B cell (primary cell): ENCODE data around the gene TNXB. TPM values are rescaled to one million over a fixed set of nuclear protein-coding genes. Genes with fewer than 3 reads are reported as not detected.

ENCODE experiments used
- ATAC-seq: fragments of 200-7000 bp; cut with Tn5 transposase; one replicate; pipeline ENCODE4 v1.10.0; 2021; ENCODE audit warnings: low read depth, mild to moderate bottlenecking, moderate number of reproducible peaks, moderate library complexity
- CTCF ChIA-PET: fragments of 350-600 bp; sonication (Branson Sonifier 250); formaldehyde crosslinking; loops from one replicate; lab custom pipeline; 2021; ENCODE audit warnings: antibody characterized with exemption, inconsistent platforms; lab: Charles Lee
- POLR2A ChIA-PET: fragments of 350-600 bp; sonication (Branson Sonifier 250); formaldehyde crosslinking; loops from one replicate; lab custom pipeline; 2021; ENCODE audit warnings: antibody characterized with exemption; lab: Charles Lee
- DNase-seq: peaks from one replicate; pipeline ENCODE4 v3.0.0; 2013
- H2AFZ ChIP-seq: 2 replicates; pipeline ENCODE4 v1.6.1; 2012; ENCODE audit warnings: mild to moderate bottlenecking, low read depth, low read length; ENCODE audit not compliant: insufficient read depth, poor library complexity, severe bottlenecking
- H3K27ac ChIP-seq, 2 donors: 1 replicate in 1 of 2; 2 replicates in 1 of 2; pipeline ENCODE4 v1.5.1; 2012 to 2013; ENCODE audit warnings: low read length in 2 of 2, mild to moderate bottlenecking in 2 of 2, moderate library complexity in 1 of 2
- H3K27me3 ChIP-seq, 4 experiments: fragments of 200-600 bp in 1 of 4; sonication (generic) in 1 of 4; replicated peaks in 1 of 4; 1 replicate in 2 of 4; 2 replicates in 2 of 4; pipeline versions ENCODE4 v1.6.1 to v1.7.0; 2013 to 2016; ENCODE audit warnings: low read length in 3 of 4, mild to moderate bottlenecking in 2 of 4, mixed read lengths in 1 of 4, moderate library complexity in 1 of 4; ENCODE audit not compliant: insufficient read depth in 4 of 4, control insufficient read depth in 3 of 4; ENCODE audit errors: control extremely low read depth in 1 of 4
- H3K36me3 ChIP-seq, 2 experiments: replicated peaks in 1 of 2; 1 replicate in 1 of 2; 2 replicates in 1 of 2; pipeline versions ENCODE4 v1.6.1 to v1.7.1; 2013; ENCODE audit warnings: low read length in 1 of 2; ENCODE audit not compliant: insufficient read depth in 2 of 2, control insufficient read depth in 1 of 2; ENCODE audit errors: control extremely low read depth in 1 of 2, extremely low read depth in 1 of 2
- H3K4me1 ChIP-seq, 2 donors: fragments of 200-600 bp in 1 of 2; sonication (generic) in 1 of 2; 1 replicate in 1 of 2; 2 replicates in 1 of 2; pipeline versions ENCODE4 v1.5.1 to v1.6.1; 2013 to 2017; ENCODE audit warnings: low read length in 2 of 2; ENCODE audit not compliant: control insufficient read depth in 2 of 2, insufficient read depth in 2 of 2
- H3K4me2 ChIP-seq: replicated peaks from 2 replicates; pipeline ENCODE3; 2012; ENCODE audit warnings: mild to moderate bottlenecking, low read depth, low read length; ENCODE audit not compliant: poor library complexity, severe bottlenecking
- H3K4me3 ChIP-seq, 5 experiments: fragments of 200-600 bp in 1 of 5; sonication (generic) in 1 of 5; 1 replicate in 3 of 5; 2 replicates in 2 of 5; pipeline versions ENCODE4 v1.5.1 to v1.7.0; 2011 to 2016; ENCODE audit warnings: low read length in 4 of 5, mild to moderate bottlenecking in 4 of 5, low read depth in 2 of 5, control low read depth in 1 of 5, moderate library complexity in 1 of 5; ENCODE audit not compliant: insufficient read depth in 1 of 5; ENCODE audit errors: control extremely low read depth in 1 of 5, extremely low read depth in 1 of 5
- H3K79me2 ChIP-seq: fragments of 200-600 bp; sonication (generic); one replicate; pipeline ENCODE4 v1.6.0; 2016; ENCODE audit warnings: low read length; ENCODE audit not compliant: control insufficient read depth, insufficient read depth
- H3K9ac ChIP-seq: fragments of 200-600 bp; sonication (generic); 2 replicates; pipeline ENCODE4 v1.6.1; 2017; ENCODE audit warnings: mild to moderate bottlenecking, low read length, moderate library complexity
- H3K9me3 ChIP-seq, 3 donors: one replicate each; pipeline versions ENCODE4 v1.6.1 to v1.7.1; 2013; ENCODE audit warnings: low read length in 2 of 3; ENCODE audit not compliant: control insufficient read depth in 2 of 3, insufficient read depth in 1 of 3; ENCODE audit errors: control extremely low read depth in 1 of 3
- H4K20me1 ChIP-seq: 2 replicates; pipeline ENCODE4 v1.6.0; 2012; ENCODE audit warnings: mild to moderate bottlenecking, low read length; ENCODE audit not compliant: insufficient read depth, control insufficient read depth, poor library complexity, severe bottlenecking
- H3K27ac Mint-ChIP-seq: one replicate; pipeline ENCODE4 v1.8.0; 2021; ENCODE audit warnings: mixed read lengths
- H3K27me3 Mint-ChIP-seq: one replicate; pipeline ENCODE4 v1.8.0; 2021; ENCODE audit warnings: mixed read lengths
- H3K4me1 Mint-ChIP-seq: one replicate; pipeline ENCODE4 v1.8.0; 2021; ENCODE audit warnings: mixed read lengths
- H3K4me3 Mint-ChIP-seq: one replicate; pipeline ENCODE4 v1.8.0; 2021; ENCODE audit warnings: mixed read lengths
- H3K9me3 Mint-ChIP-seq: one replicate; pipeline ENCODE4 v1.8.0; 2022; ENCODE audit warnings: mixed read lengths; ENCODE audit not compliant: insufficient read depth
- CTCF ChIP-seq: fragments of 200-600 bp; IDR thresholded peaks from one replicate; pipeline ENCODE4 v1.8.0; 2022; ENCODE audit warnings: antibody characterized with exemption, mild to moderate bottlenecking
- EZH2 ChIP-seq: IDR thresholded peaks from 2 replicates; pipeline ENCODE4 v1.6.1; 2012; ENCODE audit warnings: borderline replicate concordance, low read depth, mild to moderate bottlenecking, moderate library complexity, low read length; ENCODE audit not compliant: insufficient read depth, poor library complexity, severe bottlenecking
- WGBS: methylation state at CpG from one replicate; pipeline ENCODE4 v1.1.5; 2013; ENCODE audit warnings: missing lambda C conversion rate; ENCODE audit not compliant: insufficient coverage; 5-methylcytosine and 5-hydroxymethylcytosine counted together
- intact Hi-C: fragments of 100-400 bp; cut with micrococcal nuclease; formaldehyde crosslinking; loops from one replicate; pipeline ENCODE4 v1.10.0; 2022
- polyA plus RNA-seq: library from polyadenylated mRNA; depleted of rRNA; stranded (reverse); fragments of >200 nt; gene quantifications from 2 replicates; pipeline ENCODE4 v1.2.3, GENCODE V29; 2012
- total RNA-seq, 2 donors: library from RNA; stranded (reverse); fragments of 120-200 nt in 1 of 2; gene quantifications; 1 replicate in 1 of 2; 2 replicates in 1 of 2; pipeline versions ENCODE4 v1.2.3 to v1.2.4, GENCODE V29; 2013 to 2022

TNXB gene
- total and polyA plus RNA-seq, 2 donors (not counting 1 experiment from before 2014, with no cell fraction given) = 1.4 to 19.0 TPM

GRCh38 chr6:32112431-32112980 is 3.4 kb upstream of the TNXB start:
- intact Hi-C loops = no loop called here
- H3K9me3 Mint-ChIP-seq = no peaks in the 10 kb centered on the region
- Histone ChIP-seq H3K27me3 (peaks cover 0 to 14% (median 5%) of the 10 kb centered on the region in 4 experiments), H3K9ac (no peak overlapping the region), H3K36me3 (peaks cover 0 to 25% of the 10 kb centered on the region in 2 experiments), H2AFZ (no peak overlapping the region), H3K4me1 (peaks cover 13% of the 10 kb centered on the region in 2 donors), H4K20me1 (no peaks in the 10 kb centered on the region), H3K4me2 (no peak overlapping the region), H3K4me3 (no peak overlapping the region), H3K9me3 (no peaks in the 10 kb centered on the region), H3K79me2 (no peaks in the 10 kb centered on the region), H3K27ac (no peak overlapping the region)
- no peak for DNase-seq
- CTCF ChIA-PET = no interaction called here
- peak overlapping the region; percentile 16 for H3K27ac Mint-ChIP-seq
- H3K4me3 Mint-ChIP-seq = no peak overlapping the region
- 93% methylated on average over 6 of the region's 9 CpGs for WGBS
- TF ChIP-seq EZH2 (no peak), CTCF (no peak)
- peaks cover 11% of the 10 kb centered on the region for H3K4me1 Mint-ChIP-seq
- POLR2A ChIA-PET = interaction anchor here (0.7 kb wide), 1 partner anchor 15 kb away, joined by 5 read pairs; the partner anchor contains the start of gene ATF6B
- peaks cover 11% of the 10 kb centered on the region for H3K27me3 Mint-ChIP-seq
- no peak for ATAC-seq

- no peaks in the 10 kb centered on the region for H3K79me2 ChIP-seq
- ChIA-PET CTCF (no interaction called here), POLR2A (interaction anchor here (0.6 kb wide), 1 partner anchor 34 kb away, joined by 3 read pairs; no protein-coding TSS in a partner anchor)
- no peak overlapping the region for H3K4me2 ChIP-seq
- H3K4me3 ChIP-seq = no peak overlapping the region
- no peak overlapping the region for H3K27ac Mint-ChIP-seq
- peaks cover 17% of the 10 kb centered on the region for H3K27me3 Mint-ChIP-seq
- H3K9ac ChIP-seq = no peak overlapping the region
- H3K27ac ChIP-seq = no peak overlapping the region
- peaks cover 11% of the 10 kb centered on the region for H3K4me1 Mint-ChIP-seq
- intact Hi-C loops = no loop called here
- H3K9me3 Mint-ChIP-seq = no peaks in the 10 kb centered on the region
- no peak for ATAC-seq
- H3K4me3 Mint-ChIP-seq = no peak overlapping the region
- H4K20me1 ChIP-seq = no peaks in the 10 kb centered on the region
- TF ChIP-seq CTCF = no peak
- TF ChIP-seq EZH2 = no peak
- no peak overlapping the region for H2AFZ ChIP-seq
- no peak for DNase-seq
- H3K9me3 ChIP-seq = no peaks in the 10 kb centered on the region
- peaks cover 13 to 15% of the 10 kb centered on the region in 2 donors for H3K4me1 ChIP-seq
- H3K27me3 ChIP-seq = peaks cover 0 to 24% (median 8%) of the 10 kb centered on the region in 4 experiments
- WGBS = 100% methylated on average over 2 of the region's 7 CpGs
- peaks cover 0 to 16% of the 10 kb centered on the region in 2 experiments for H3K36me3 ChIP-seq
These were observed 2.4 kb upstream of the TNXB start for GRCh38 chr6:32111424-32112066.
